Measurements from ENCODE around the gene MARCOL.

GRCh38 chr5:148206620-148207019 lies 31.7 kb upstream of the MARCOL start:
- TF ChIP-seq GATA2 (IDR thresholded peaks at IDR 0.05; ENCODE audit: low read depth, low read length) (no peak), GATA3 (IDR thresholded peaks at IDR 0.05; ENCODE audit: low read depth, low read length) (no peak)
